Endodermal cell (in vitro differentiated cells): ENCODE measurements around the gene ADCY4. TPM values are rescaled to one million over a fixed set of nuclear protein-coding genes. Genes with fewer than 3 reads are reported as not detected.

Experiments
- DNase-seq: peaks from one replicate; pipeline ENCODE4 v3.0.0-alpha.2; 2017
- H3K27ac ChIP-seq: 2 replicates; pipeline ENCODE4 v1.5.1; 2013; ENCODE audit warnings: mild to moderate bottlenecking, low read depth, low read length, moderate library complexity
- H3K27me3 ChIP-seq: 2 replicates; pipeline ENCODE4 v1.6.1; 2013; ENCODE audit warnings: mild to moderate bottlenecking, low read length, moderate library complexity; ENCODE audit not compliant: insufficient read depth, control insufficient read depth, poor library complexity, severe bottlenecking
- H3K36me3 ChIP-seq: 2 replicates; pipeline ENCODE4 v1.7.0; 2013; ENCODE audit warnings: mild to moderate bottlenecking, low read length, moderate library complexity; ENCODE audit not compliant: control insufficient read depth, insufficient read depth
- H3K4me1 ChIP-seq: one replicate; pipeline ENCODE4 v1.7.0; 2013; ENCODE audit warnings: low read length; ENCODE audit not compliant: control insufficient read depth, insufficient read depth
- H3K4me3 ChIP-seq: 2 replicates; pipeline ENCODE4 v1.5.1; 2013; ENCODE audit warnings: mild to moderate bottlenecking, low read length, moderate library complexity
- H3K9ac ChIP-seq: 2 replicates; pipeline ENCODE4 v1.6.1; 2013; ENCODE audit warnings: mild to moderate bottlenecking, low read length, moderate library complexity; ENCODE audit not compliant: poor library complexity, severe bottlenecking; ENCODE audit errors: extremely low read depth
- H3K9me3 ChIP-seq: 2 replicates; pipeline ENCODE4 v1.6.1; 2013; ENCODE audit warnings: mild to moderate bottlenecking, low read length, moderate library complexity; ENCODE audit not compliant: control insufficient read depth
- H3K27ac Mint-ChIP-seq: 2 replicates; pipeline ENCODE4 v1.8.0; 2020; ENCODE audit warnings: mixed read lengths
- H3K27me3 Mint-ChIP-seq: 2 replicates; pipeline ENCODE4 v1.8.0; 2021; ENCODE audit warnings: mild to moderate bottlenecking, mixed read lengths; ENCODE audit not compliant: insufficient read depth
- H3K36me3 Mint-ChIP-seq: 2 replicates; pipeline ENCODE4 v1.8.0; 2020; ENCODE audit warnings: low read depth, mixed read lengths
- H3K4me1 Mint-ChIP-seq: 2 replicates; pipeline ENCODE4 v1.8.0; 2020; ENCODE audit warnings: mixed read lengths
- H3K4me3 Mint-ChIP-seq: 2 replicates; pipeline ENCODE4 v1.8.0; 2020; ENCODE audit warnings: mild to moderate bottlenecking, moderate library complexity, mixed read lengths
- H3K9me3 Mint-ChIP-seq: 2 replicates; pipeline ENCODE4 v1.8.0; 2020; ENCODE audit warnings: mild to moderate bottlenecking, mixed read lengths
- WGBS, 2 experiments: methylation state at CpG; one replicate each; pipeline versions ENCODE4 v1.1.5 to v1.1.7; 2013; ENCODE audit warnings: missing lambda C conversion rate in 2 of 2, mixed read lengths in 1 of 2; ENCODE audit not compliant: insufficient coverage in 1 of 2, insufficient read length in 1 of 2; 5-methylcytosine and 5-hydroxymethylcytosine counted together
- total RNA-seq, 2 donors: library from RNA; stranded (reverse); fragmentation: NEBNext Ultra II Directional in 1 of 2; extraction: Animal tissue kit (Norgen Biotek cat#: 25700) in 1 of 2; gene quantifications; 2 replicates in 1 of 2; 3 replicates in 1 of 2; pipeline ENCODE4 v1.2.1, GENCODE V29; 2021
- TF ChIP-seq, protein P1 (sequence below): fragments of 200-600 bp; sonication (generic); conservative IDR thresholded peaks from 2 replicates; pipeline ENCODE4 v1.5.0; 2021; ENCODE audit warnings: antibody characterized with exemption, mild to moderate bottlenecking

ADCY4 gene
- total RNA-seq, 2 donors from 2014 or later = not detected

DNA sequence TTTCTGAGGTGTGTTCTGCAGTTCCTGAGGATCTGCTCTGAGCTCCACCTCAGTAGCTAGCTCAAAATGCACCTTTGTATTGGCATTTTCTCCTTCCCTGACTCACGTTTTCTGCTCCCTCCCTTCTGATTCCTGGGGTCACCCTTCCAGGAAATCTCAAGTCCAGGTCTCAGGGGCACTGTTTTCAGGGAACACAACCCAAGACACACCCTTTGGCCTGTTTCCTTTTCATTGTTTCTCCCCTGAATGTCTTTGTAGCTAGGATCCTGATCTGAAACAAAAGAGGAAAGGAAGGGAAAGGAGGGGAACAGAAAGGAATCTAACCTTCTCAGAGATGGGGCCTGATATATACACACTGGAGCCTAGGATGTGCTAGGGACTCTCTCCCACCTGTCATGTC, 12.3 kb upstream of the ADCY4 start:
- TF ChIP-seq, protein P1, sequence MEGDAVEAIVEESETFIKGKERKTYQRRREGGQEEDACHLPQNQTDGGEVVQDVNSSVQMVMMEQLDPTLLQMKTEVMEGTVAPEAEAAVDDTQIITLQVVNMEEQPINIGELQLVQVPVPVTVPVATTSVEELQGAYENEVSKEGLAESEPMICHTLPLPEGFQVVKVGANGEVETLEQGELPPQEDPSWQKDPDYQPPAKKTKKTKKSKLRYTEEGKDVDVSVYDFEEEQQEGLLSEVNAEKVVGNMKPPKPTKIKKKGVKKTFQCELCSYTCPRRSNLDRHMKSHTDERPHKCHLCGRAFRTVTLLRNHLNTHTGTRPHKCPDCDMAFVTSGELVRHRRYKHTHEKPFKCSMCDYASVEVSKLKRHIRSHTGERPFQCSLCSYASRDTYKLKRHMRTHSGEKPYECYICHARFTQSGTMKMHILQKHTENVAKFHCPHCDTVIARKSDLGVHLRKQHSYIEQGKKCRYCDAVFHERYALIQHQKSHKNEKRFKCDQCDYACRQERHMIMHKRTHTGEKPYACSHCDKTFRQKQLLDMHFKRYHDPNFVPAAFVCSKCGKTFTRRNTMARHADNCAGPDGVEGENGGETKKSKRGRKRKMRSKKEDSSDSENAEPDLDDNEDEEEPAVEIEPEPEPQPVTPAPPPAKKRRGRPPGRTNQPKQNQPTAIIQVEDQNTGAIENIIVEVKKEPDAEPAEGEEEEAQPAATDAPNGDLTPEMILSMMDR = no peak
- no peak overlapping the region for H3K4me3 Mint-ChIP-seq
- no peak overlapping the region for H3K27ac Mint-ChIP-seq
- no peaks in the 10 kb centered on the region for H3K36me3 Mint-ChIP-seq
- no peaks in the 10 kb centered on the region for H3K9me3 Mint-ChIP-seq
- H3K9ac ChIP-seq = no peak overlapping the region
- H3K36me3 ChIP-seq = no peaks in the 10 kb centered on the region
- H3K27ac ChIP-seq = no peak overlapping the region
- DNase-seq = no peak
- no peak overlapping the region for H3K4me3 ChIP-seq
- H3K9me3 ChIP-seq = no peaks in the 10 kb centered on the region
- 55% methylated on average over 1 of the region's 1 CpG; no CpG with 5 or more reads in 1 of the 2 experiments for WGBS, 2 experiments
- H3K27me3 Mint-ChIP-seq = peaks cover 87% of the 10 kb centered on the region
- H3K27me3 ChIP-seq = peaks cover 73% of the 10 kb centered on the region
- no peaks in the 10 kb centered on the region for H3K4me1 ChIP-seq
- no peaks in the 10 kb centered on the region for H3K4me1 Mint-ChIP-seq

DNA sequence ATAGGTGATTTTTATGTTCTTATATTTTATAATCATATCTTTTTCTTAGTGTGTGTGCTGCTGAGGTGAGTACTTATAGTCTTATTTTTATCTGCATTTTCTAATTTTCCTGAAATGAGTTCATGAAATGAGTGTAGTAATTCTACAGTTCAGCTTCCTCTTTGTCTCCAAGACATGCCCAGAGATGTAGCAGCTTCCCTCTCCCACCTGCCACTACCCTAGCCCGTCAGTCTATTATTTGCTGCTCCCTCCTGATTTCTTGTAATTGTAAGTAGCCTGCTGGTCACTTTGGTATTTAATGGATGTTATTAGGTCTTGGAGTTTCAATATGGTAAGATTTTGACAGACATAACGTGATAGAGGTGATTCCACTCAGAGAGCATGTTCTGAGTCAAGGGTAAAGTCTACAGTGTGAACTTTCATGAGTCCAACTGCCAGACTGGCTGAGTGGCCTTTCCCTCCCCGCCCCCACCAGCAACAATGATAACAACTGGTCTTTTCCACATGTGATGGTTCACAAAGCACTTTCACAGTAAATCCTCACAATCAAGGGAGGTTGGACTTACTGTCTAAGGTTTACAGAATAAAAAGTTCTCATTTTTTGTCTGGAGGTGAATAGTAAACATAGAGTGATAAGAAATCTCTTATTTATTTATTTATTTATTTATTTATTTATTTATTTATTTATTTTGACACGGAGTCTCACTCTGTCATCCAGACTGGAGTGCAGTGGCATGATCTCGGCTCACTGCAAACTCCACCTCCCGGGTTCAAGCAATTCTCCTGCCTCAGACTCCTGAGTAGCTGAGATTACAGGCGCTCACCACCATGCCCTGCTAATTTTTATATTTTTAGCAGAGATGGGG, 9.2 kb upstream of the ADCY4 start:
- H3K36me3 Mint-ChIP-seq = no peaks in the 10 kb centered on the region
- peak; percentile 5 for DNase-seq
- no peaks in the 10 kb centered on the region for H3K36me3 ChIP-seq
- no peaks in the 10 kb centered on the region for H3K4me1 ChIP-seq
- no peak overlapping the region for H3K9ac ChIP-seq
- H3K27me3 ChIP-seq = peaks cover 72% of the 10 kb centered on the region
- WGBS, 2 experiments = 81 to 85% methylated on average over 6 to 7 of the region's 7 CpGs
- H3K4me1 Mint-ChIP-seq = peaks cover 3% of the 10 kb centered on the region
- TF ChIP-seq, protein P1 = no peak
- H3K27ac ChIP-seq = no peak overlapping the region
- H3K9me3 ChIP-seq = no peaks in the 10 kb centered on the region
- H3K27ac Mint-ChIP-seq = no peak overlapping the region
- no peak overlapping the region for H3K4me3 Mint-ChIP-seq
- H3K4me3 ChIP-seq = no peak overlapping the region
- peaks cover 87% of the 10 kb centered on the region for H3K27me3 Mint-ChIP-seq
- H3K9me3 Mint-ChIP-seq = no peaks in the 10 kb centered on the region

DNA sequence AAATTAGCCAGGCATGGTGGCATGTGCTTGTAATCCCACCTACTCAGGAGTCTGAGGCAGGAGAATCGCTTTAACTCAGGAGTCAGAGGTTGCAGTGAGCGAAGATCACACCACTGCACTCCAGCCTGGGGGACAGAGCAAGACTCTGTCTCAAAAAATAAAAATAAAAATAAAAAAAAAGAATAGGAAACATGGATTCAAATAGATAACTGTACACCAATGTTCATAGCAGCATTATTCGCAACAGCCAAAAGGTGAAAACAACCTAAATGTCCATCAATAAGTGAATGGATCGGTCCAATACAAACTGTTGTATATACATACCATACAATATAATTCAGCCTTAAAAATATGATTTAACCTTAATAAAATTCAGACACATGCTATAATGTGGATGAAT, 8.0 kb upstream of the ADCY4 start:
- no peak overlapping the region for H3K4me3 ChIP-seq
- peaks cover 87% of the 10 kb centered on the region for H3K27me3 Mint-ChIP-seq
- no peak overlapping the region for H3K9ac ChIP-seq

More for the DNA sequence above, 8.0 kb upstream of the ADCY4 start:
- no peaks in the 10 kb centered on the region for H3K9me3 Mint-ChIP-seq
- TF ChIP-seq, protein P1 = no peak
- DNase-seq = no peak
- no peaks in the 10 kb centered on the region for H3K36me3 Mint-ChIP-seq
- H3K27me3 ChIP-seq = peaks cover 75% of the 10 kb centered on the region
- H3K36me3 ChIP-seq = no peaks in the 10 kb centered on the region
- no peak overlapping the region for H3K27ac ChIP-seq
- H3K4me1 Mint-ChIP-seq = peaks cover 4% of the 10 kb centered on the region
- H3K27ac Mint-ChIP-seq = no peak overlapping the region
- no peaks in the 10 kb centered on the region for H3K4me1 ChIP-seq
- WGBS, 2 experiments = 86 to 93% methylated on average over 2 to 4 of the region's 4 CpGs
- no peaks in the 10 kb centered on the region for H3K9me3 ChIP-seq
- no peak overlapping the region for H3K4me3 Mint-ChIP-seq
